Osteoblast (primary cell): ENCODE measurements around the gene BARHL1. TPM values are rescaled to one million over a fixed set of nuclear protein-coding genes. Genes with fewer than 3 reads are reported as not detected.

Experiments
- DNase-seq: peaks from one replicate; pipeline ENCODE4 v3.0.0; 2011; ENCODE audit warnings: low spot score, mixed read lengths; ENCODE audit not compliant: insufficient read length; ENCODE audit errors: missing footprints
- H2AFZ ChIP-seq: 2 replicates; pipeline ENCODE4 v1.6.0; 2011; ENCODE audit warnings: mild to moderate bottlenecking, low read length
- H3K27ac ChIP-seq: 2 replicates; pipeline ENCODE4 v1.5.1; 2011; ENCODE audit warnings: mild to moderate bottlenecking, low read depth, low read length, moderate library complexity
- H3K27me3 ChIP-seq: 2 replicates; pipeline ENCODE4 v1.6.0; 2012; ENCODE audit warnings: mild to moderate bottlenecking, control low read depth, inconsistent platforms, low read length, moderate library complexity; ENCODE audit not compliant: insufficient read depth
- H3K36me3 ChIP-seq: 2 replicates; pipeline ENCODE4 v1.5.1; 2011; ENCODE audit warnings: mild to moderate bottlenecking, low read length, control low read depth, moderate library complexity; ENCODE audit not compliant: insufficient read depth
- H3K4me1 ChIP-seq: 2 replicates; pipeline ENCODE4 v1.5.1; 2011; ENCODE audit warnings: mild to moderate bottlenecking, low read length, control low read depth, moderate library complexity; ENCODE audit not compliant: insufficient read depth
- H3K4me2 ChIP-seq: 2 replicates; pipeline ENCODE4 v1.6.0; 2011; ENCODE audit warnings: mild to moderate bottlenecking, low read length; ENCODE audit not compliant: insufficient read depth
- H3K4me3 ChIP-seq: fragments of 200-600 bp; sonication (generic); 3 replicates; pipeline ENCODE4 v1.5.1; 2012; ENCODE audit warnings: mild to moderate bottlenecking, low read length, inconsistent platforms; ENCODE audit not compliant: insufficient read depth
- H3K79me2 ChIP-seq: 2 replicates; pipeline ENCODE4 v1.6.0; 2012; ENCODE audit warnings: mild to moderate bottlenecking, low read length, control low read depth, inconsistent platforms; ENCODE audit not compliant: insufficient read depth
- H3K9me3 ChIP-seq: 2 replicates; pipeline ENCODE4 v1.5.1; 2011; ENCODE audit warnings: low read depth, low read length, control low read depth
- H4K20me1 ChIP-seq: 2 replicates; pipeline ENCODE4 v1.6.0; 2012; ENCODE audit warnings: mild to moderate bottlenecking, low read length, control low read depth; ENCODE audit not compliant: insufficient read depth
- total RNA-seq: library from RNA; depleted of rRNA; stranded (reverse); fragments of >200 nt; gene quantifications from 2 replicates; pipeline ENCODE4 v1.2.3, GENCODE V29; 2012
- TF ChIP-seq, protein P1 (sequence below): IDR thresholded peaks from 2 replicates; pipeline ENCODE4 v1.5.1; 2011; ENCODE audit warnings: mild to moderate bottlenecking, low read depth, low read length, moderate library complexity; ENCODE audit errors: extremely low read depth

The BARHL1 gene
- total RNA-seq, 1 donor = not detected

DNA sequence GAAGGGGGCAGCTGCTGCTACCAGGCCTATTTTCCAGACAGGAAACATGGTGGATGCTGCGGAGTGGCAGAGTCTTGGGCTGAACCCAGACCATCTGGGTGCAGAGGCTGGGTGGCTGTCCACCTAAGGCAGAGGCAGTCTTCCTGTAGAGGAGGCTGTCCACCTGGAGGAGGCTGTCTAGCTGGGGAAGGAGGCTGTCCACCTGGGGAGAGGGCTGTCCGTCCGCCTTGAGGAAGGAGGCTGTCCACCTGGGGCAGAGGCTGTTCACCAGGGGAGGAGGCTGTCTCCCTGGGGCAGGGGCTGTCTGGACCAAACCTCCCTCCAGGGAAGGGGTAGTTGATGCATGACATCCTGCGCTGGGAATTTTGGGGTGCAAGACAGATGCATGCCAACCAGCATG lies 39.2 kb upstream of the BARHL1 start:
- TF ChIP-seq, protein P1, sequence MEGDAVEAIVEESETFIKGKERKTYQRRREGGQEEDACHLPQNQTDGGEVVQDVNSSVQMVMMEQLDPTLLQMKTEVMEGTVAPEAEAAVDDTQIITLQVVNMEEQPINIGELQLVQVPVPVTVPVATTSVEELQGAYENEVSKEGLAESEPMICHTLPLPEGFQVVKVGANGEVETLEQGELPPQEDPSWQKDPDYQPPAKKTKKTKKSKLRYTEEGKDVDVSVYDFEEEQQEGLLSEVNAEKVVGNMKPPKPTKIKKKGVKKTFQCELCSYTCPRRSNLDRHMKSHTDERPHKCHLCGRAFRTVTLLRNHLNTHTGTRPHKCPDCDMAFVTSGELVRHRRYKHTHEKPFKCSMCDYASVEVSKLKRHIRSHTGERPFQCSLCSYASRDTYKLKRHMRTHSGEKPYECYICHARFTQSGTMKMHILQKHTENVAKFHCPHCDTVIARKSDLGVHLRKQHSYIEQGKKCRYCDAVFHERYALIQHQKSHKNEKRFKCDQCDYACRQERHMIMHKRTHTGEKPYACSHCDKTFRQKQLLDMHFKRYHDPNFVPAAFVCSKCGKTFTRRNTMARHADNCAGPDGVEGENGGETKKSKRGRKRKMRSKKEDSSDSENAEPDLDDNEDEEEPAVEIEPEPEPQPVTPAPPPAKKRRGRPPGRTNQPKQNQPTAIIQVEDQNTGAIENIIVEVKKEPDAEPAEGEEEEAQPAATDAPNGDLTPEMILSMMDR = no peak
- H3K27me3 ChIP-seq = peaks cover 14% of the 10 kb centered on the region
- no peaks in the 10 kb centered on the region for H3K9me3 ChIP-seq

DNA sequence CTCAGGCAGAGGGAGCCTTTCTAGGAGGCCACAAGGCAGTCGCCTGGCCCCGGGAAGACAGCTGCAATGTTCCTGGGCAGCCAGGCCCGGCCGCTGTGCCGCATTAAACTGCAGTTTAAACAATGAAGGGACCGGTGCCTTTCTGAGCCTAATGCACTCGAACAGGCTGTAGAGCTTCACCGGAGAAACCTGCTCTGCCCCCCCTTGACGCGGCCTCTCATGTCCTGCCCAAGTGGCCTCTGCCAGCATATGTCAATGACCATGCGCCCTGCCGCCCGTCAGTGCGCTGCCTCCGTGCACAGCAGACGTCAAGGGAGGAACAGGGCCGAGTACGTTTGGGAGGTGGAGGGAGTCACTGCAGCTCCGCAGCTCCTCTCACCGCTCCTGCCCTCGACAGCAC lies 38.4 kb upstream of the BARHL1 start:
- DNase-seq = no peak
- no peaks in the 10 kb centered on the region for H3K9me3 ChIP-seq
- H3K79me2 ChIP-seq = no peaks in the 10 kb centered on the region
- H4K20me1 ChIP-seq = no peaks in the 10 kb centered on the region
- no peaks in the 10 kb centered on the region for H3K36me3 ChIP-seq
- no peak overlapping the region for H3K4me2 ChIP-seq
- H3K4me1 ChIP-seq = no peaks in the 10 kb centered on the region
- H3K27ac ChIP-seq = no peak overlapping the region
- TF ChIP-seq, protein P1 = no peak
- peaks cover 13% of the 10 kb centered on the region for H3K27me3 ChIP-seq
- H3K4me3 ChIP-seq = no peak overlapping the region
- no peak overlapping the region for H2AFZ ChIP-seq

More for the DNA sequence above, 39.2 kb upstream of the BARHL1 start:
- H3K36me3 ChIP-seq = no peaks in the 10 kb centered on the region
- H3K27ac ChIP-seq = no peak overlapping the region
- H4K20me1 ChIP-seq = no peaks in the 10 kb centered on the region
- H2AFZ ChIP-seq = no peak overlapping the region
- H3K4me2 ChIP-seq = no peak overlapping the region
- no peak for DNase-seq
- H3K79me2 ChIP-seq = no peaks in the 10 kb centered on the region
- H3K4me3 ChIP-seq = no peak overlapping the region
- no peaks in the 10 kb centered on the region for H3K4me1 ChIP-seq

DNA sequence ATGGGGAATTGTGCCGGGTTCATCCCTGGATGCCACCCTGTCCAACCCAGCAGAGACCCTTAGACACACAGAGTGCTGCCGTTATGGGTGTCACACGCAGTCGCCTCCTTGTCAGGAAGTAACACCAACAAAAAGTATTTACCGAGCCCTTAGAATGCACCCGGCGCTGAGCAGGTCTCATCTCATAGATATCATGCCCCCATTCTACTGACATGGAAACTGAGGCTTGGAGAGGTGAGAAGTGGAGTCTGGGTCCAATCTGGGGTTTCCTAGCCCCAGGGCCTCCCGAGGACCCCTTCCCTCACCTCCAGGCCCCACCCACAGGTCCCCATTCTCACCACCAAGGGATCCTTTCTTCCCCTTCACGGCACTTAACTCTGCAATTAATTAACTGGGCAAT lies 36.8 kb upstream of the BARHL1 start:
- H3K27ac ChIP-seq = no peak overlapping the region
- H4K20me1 ChIP-seq = no peaks in the 10 kb centered on the region
- no peak overlapping the region for H2AFZ ChIP-seq
- no peaks in the 10 kb centered on the region for H3K79me2 ChIP-seq
- TF ChIP-seq, protein P1 = no peak
- no peaks in the 10 kb centered on the region for H3K36me3 ChIP-seq
- DNase-seq = peak; percentile 31
- no peak overlapping the region for H3K4me2 ChIP-seq
- H3K4me1 ChIP-seq = no peaks in the 10 kb centered on the region
- peaks cover 23% of the 10 kb centered on the region for H3K27me3 ChIP-seq
- H3K4me3 ChIP-seq = no peak overlapping the region
- no peaks in the 10 kb centered on the region for H3K9me3 ChIP-seq

DNA sequence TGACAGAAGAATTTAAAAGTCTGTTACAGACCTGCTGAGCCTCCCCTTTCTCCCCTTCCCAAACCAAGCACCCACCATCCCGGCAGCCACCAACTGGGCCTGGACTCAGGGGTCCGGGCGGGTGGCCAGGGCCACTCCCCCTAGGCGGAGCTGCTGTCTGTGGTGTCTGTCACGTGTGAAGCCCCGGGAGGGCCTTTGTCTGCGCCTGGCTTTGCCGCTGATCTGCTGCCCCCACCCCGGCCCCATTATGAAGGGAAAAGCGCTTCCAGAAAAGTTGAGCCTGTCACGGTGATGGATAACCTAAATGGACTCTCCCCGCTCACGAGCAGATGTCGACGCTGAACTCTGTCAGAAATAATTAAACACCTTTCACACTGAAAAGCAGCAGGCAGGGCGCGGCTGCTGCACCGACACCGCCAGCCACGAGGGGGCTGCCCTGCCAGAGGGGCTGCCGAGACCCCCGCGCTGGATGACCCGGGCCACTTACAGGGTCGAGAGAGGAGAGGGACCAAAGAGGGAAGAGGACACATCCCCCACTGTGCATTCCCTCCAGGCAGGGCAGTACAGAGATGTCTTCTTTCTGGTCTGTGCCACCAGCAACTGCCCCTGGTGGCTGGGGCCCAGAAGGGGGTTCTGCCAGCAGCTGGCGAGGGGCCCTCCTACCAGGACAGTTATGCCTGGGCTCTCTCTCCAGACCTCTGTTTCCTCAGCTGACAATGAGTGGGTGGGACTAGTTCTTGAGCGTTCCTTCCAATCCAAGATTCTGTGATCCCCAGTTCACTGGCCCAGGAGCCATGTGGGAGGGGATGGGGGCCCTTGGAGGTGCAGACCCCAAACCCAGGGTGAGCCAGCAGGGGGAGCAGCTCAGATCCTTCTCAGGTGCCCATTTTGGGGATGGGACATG lies 36.0 kb upstream of the BARHL1 start:
- no peaks in the 10 kb centered on the region for H3K36me3 ChIP-seq
- H3K27me3 ChIP-seq = peaks cover 23% of the 10 kb centered on the region
- H2AFZ ChIP-seq = peak overlapping the region; percentile 22
- H3K27ac ChIP-seq = no peak overlapping the region
- H3K4me2 ChIP-seq = no peak overlapping the region
- H3K4me3 ChIP-seq = no peak overlapping the region
- DNase-seq = peak; percentile 93
- no peaks in the 10 kb centered on the region for H3K4me1 ChIP-seq
- H3K9me3 ChIP-seq = no peaks in the 10 kb centered on the region
- H3K79me2 ChIP-seq = no peaks in the 10 kb centered on the region
- TF ChIP-seq, protein P1 = no peak
- no peaks in the 10 kb centered on the region for H4K20me1 ChIP-seq
